NCI-H2196 (cell line): ENCODE data around the gene MTHFD2.
A peak's percentile ranks its signal among the peaks of the same experiment; 100 is the strongest.
"Not testable (repeated sequence)": the region's sequence is repeated elsewhere in the genome, so short reads cannot be mapped to it uniquely, and the experiment has no call there.

ENCODE experiments used
- DNase-seq: peaks from one replicate; lab custom pipeline; 2025; ENCODE audit not compliant: unreplicated experiment; lab: John Stamatoyannopoulos, UW

MTHFD2 gene

GRCh38 chr2:74198461-74199274 lies at the start of gene MTHFD2:
Gene MTHFD2, plus strand, starts transcription at chr2:74198615. Its CDS starts 27 bp downstream, at chr2:74198642.
- DNase-seq = peak; percentile 86

- no peak for DNase-seq
Measured at GRCh38 chr2:74149247-74149525, 49.2 kb upstream of the MTHFD2 start.

- DNase-seq = no peak
Measured at GRCh38 chr2:74149570-74150319, 48.7 kb upstream of the MTHFD2 start.

- DNase-seq = no peak
Measured at GRCh38 chr2:74152954-74153353, 45.5 kb upstream of the MTHFD2 start.

- no peak for DNase-seq
Measured at GRCh38 chr2:74155830-74156229, 42.6 kb upstream of the MTHFD2 start.

- DNase-seq = no peak
Measured at GRCh38 chr2:74162951-74163350, 35.5 kb upstream of the MTHFD2 start.

GRCh38 chr2:74164761-74165160 lies 33.7 kb upstream of the MTHFD2 start:
- no peak for DNase-seq

- no peak for DNase-seq
Measured at GRCh38 chr2:74168739-74169138, 29.7 kb upstream of the MTHFD2 start.

- DNase-seq = no peak
Measured at GRCh38 chr2:74174909-74175308, 23.5 kb upstream of the MTHFD2 start.

- no peak for DNase-seq
Measured at GRCh38 chr2:74177696-74178095, 20.7 kb upstream of the MTHFD2 start.

GRCh38 chr2:74178211-74179062 lies 20.0 kb upstream of the MTHFD2 start, which contains the start of gene MOB1A:
Gene MOB1A, minus strand, starts transcription at chr2:74178879. Its CDS starts 205 bp downstream, at chr2:74178674.
- peak; percentile 90 for DNase-seq

GRCh38 chr2:74179063-74179865 lies 19.2 kb upstream of the MTHFD2 start:
- no peak for DNase-seq

GRCh38 chr2:74181739-74182138 lies 16.7 kb upstream of the MTHFD2 start:
- DNase-seq = no peak

GRCh38 chr2:74183878-74184277 lies 14.5 kb upstream of the MTHFD2 start:
- DNase-seq = no peak

GRCh38 chr2:74186038-74186437 lies 12.4 kb upstream of the MTHFD2 start:
- DNase-seq = no peak

- DNase-seq = not testable (repeated sequence)
Measured at GRCh38 chr2:74186706-74187105, 11.7 kb upstream of the MTHFD2 start.

GRCh38 chr2:74188018-74188601 lies 10.3 kb upstream of the MTHFD2 start:
- peak; percentile 46 for DNase-seq

- no peak for DNase-seq
Measured at GRCh38 chr2:74188696-74189095, 9.7 kb upstream of the MTHFD2 start.

GRCh38 chr2:74191596-74192380 lies 6.6 kb upstream of the MTHFD2 start:
- DNase-seq = no peak
